ENCODE data around the gene ELOA.
"Not testable (repeated sequence)": the region's sequence is repeated elsewhere in the genome, so short reads cannot be mapped to it uniquely, and the experiment has no call there.

ELOA gene

GRCh38 chr1:23777979-23778814, 34.9 kb downstream of the ELOA start, which contains the start of gene PITHD1:
Gene PITHD1, plus strand, starts transcription at chr1:23778418. Its CDS starts 98 bp downstream, at chr1:23778516.
- H3K36me3 ChIP-seq (ENCODE audit: insufficient read depth, low read length) = peaks cover 16% of the 10 kb centered on the region
- H3K27me3 ChIP-seq (ENCODE audit: insufficient read depth, low read length) = no peaks in the 10 kb centered on the region
- no peak within 1 kb of the TSS for H2AFZ ChIP-seq (ENCODE audit: low read depth, low read length)
- H3K4me3 ChIP-seq (ENCODE audit: low read length) = peak within 1 kb of the TSS; percentile 71
- H3K4me1 ChIP-seq (ENCODE audit: insufficient read depth, low read length) = peaks cover 17% of the 10 kb centered on the region
- no peaks in the 10 kb centered on the region for H3K9me3 ChIP-seq (ENCODE audit: low read length)

- H3K4me1 ChIP-seq (ENCODE audit: insufficient read depth, low read length) = peaks cover 17% of the 10 kb centered on the region
- no peaks in the 10 kb centered on the region for H3K27me3 ChIP-seq (ENCODE audit: insufficient read depth, low read length)
- H2AFZ ChIP-seq (ENCODE audit: low read depth, low read length) = no peak overlapping the region
- peak overlapping the region; percentile 71 for H3K4me3 ChIP-seq (ENCODE audit: low read length)
- peaks cover 24% of the 10 kb centered on the region for H3K36me3 ChIP-seq (ENCODE audit: insufficient read depth, low read length)
- no peaks in the 10 kb centered on the region for H3K9me3 ChIP-seq (ENCODE audit: low read length)
Observed at GRCh38 chr1:23779826-23780371, 36.6 kb downstream of the ELOA start.

- not testable (repeated sequence) for H3K27me3 ChIP-seq (ENCODE audit: insufficient read depth, low read length); H3K4me1 ChIP-seq (ENCODE audit: insufficient read depth, low read length); H3K9me3 ChIP-seq (ENCODE audit: low read length); H2AFZ ChIP-seq (ENCODE audit: low read depth, low read length); H3K4me3 ChIP-seq (ENCODE audit: low read length)
- peaks cover 49% of the 10 kb centered on the region for H3K36me3 ChIP-seq (ENCODE audit: insufficient read depth, low read length)
Observed at GRCh38 chr1:23783141-23783540, 39.9 kb downstream of the ELOA start.

- H3K36me3 ChIP-seq (ENCODE audit: insufficient read depth, low read length) = peaks cover 55% of the 10 kb centered on the region
- H3K27me3 ChIP-seq (ENCODE audit: insufficient read depth, low read length) = no peaks in the 10 kb centered on the region
- no peak overlapping the region for H3K4me3 ChIP-seq (ENCODE audit: low read length)
- H3K9me3 ChIP-seq (ENCODE audit: low read length) = no peaks in the 10 kb centered on the region
- H3K4me1 ChIP-seq (ENCODE audit: insufficient read depth, low read length) = peaks cover under 1% of the 10 kb centered on the region
- H2AFZ ChIP-seq (ENCODE audit: low read depth, low read length) = no peak overlapping the region
Observed at GRCh38 chr1:23784846-23785245, 41.6 kb downstream of the ELOA start.

- peaks cover 40% of the 10 kb centered on the region for H3K36me3 ChIP-seq (ENCODE audit: insufficient read depth, low read length)
- peaks cover 17% of the 10 kb centered on the region for H3K4me1 ChIP-seq (ENCODE audit: insufficient read depth, low read length)
- H3K4me3 ChIP-seq (ENCODE audit: low read length) = no peak overlapping the region
- H3K27me3 ChIP-seq (ENCODE audit: insufficient read depth, low read length) = no peaks in the 10 kb centered on the region
- no peaks in the 10 kb centered on the region for H3K9me3 ChIP-seq (ENCODE audit: low read length)
- no peak overlapping the region for H2AFZ ChIP-seq (ENCODE audit: low read depth, low read length)
Observed at GRCh38 chr1:23787701-23788100, 44.4 kb downstream of the ELOA start.

GRCh38 chr1:23788695-23789094, 45.4 kb downstream of the ELOA start:
- no peaks in the 10 kb centered on the region for H3K9me3 ChIP-seq (ENCODE audit: low read length)
- H2AFZ ChIP-seq (ENCODE audit: low read depth, low read length) = no peak overlapping the region
- peaks cover 17% of the 10 kb centered on the region for H3K4me1 ChIP-seq (ENCODE audit: insufficient read depth, low read length)
- H3K4me3 ChIP-seq (ENCODE audit: low read length) = no peak overlapping the region
- no peaks in the 10 kb centered on the region for H3K27me3 ChIP-seq (ENCODE audit: insufficient read depth, low read length)
- H3K36me3 ChIP-seq (ENCODE audit: insufficient read depth, low read length) = peaks cover 42% of the 10 kb centered on the region

- Histone ChIP-seq H3K9me3 (ENCODE audit: low read length) (no peaks in the 10 kb centered on the region), H3K36me3 (ENCODE audit: insufficient read depth, low read length) (peaks cover 36% of the 10 kb centered on the region), H2AFZ (ENCODE audit: low read depth, low read length) (peak within 1 kb of the TSS; percentile 29), H3K4me3 (ENCODE audit: low read length) (peak within 1 kb of the TSS; percentile 99), H3K4me1 (ENCODE audit: insufficient read depth, low read length) (peaks cover 17% of the 10 kb centered on the region), H3K27me3 (ENCODE audit: insufficient read depth, low read length) (no peaks in the 10 kb centered on the region)
Observed at GRCh38 chr1:23790696-23791515, 47.6 kb downstream of the ELOA start, which contains the start of gene LYPLA2. Gene LYPLA2, plus strand, starts transcription at chr1:23791145. Its CDS starts 1,538 bp downstream, at chr1:23792683.

GRCh38 chr1:23791516-23792047, 48.3 kb downstream of the ELOA start:
- no peak overlapping the region for H2AFZ ChIP-seq (ENCODE audit: low read depth, low read length)
- peaks cover 36% of the 10 kb centered on the region for H3K36me3 ChIP-seq (ENCODE audit: insufficient read depth, low read length)
- H3K4me3 ChIP-seq (ENCODE audit: low read length) = peak overlapping the region; percentile 99
- H3K27me3 ChIP-seq (ENCODE audit: insufficient read depth, low read length) = no peaks in the 10 kb centered on the region
- peaks cover 17% of the 10 kb centered on the region for H3K4me1 ChIP-seq (ENCODE audit: insufficient read depth, low read length)
- H3K9me3 ChIP-seq (ENCODE audit: low read length) = no peaks in the 10 kb centered on the region

GRCh38 chr1:23792151-23792945, 49.1 kb downstream of the ELOA start:
- no peaks in the 10 kb centered on the region for H3K27me3 ChIP-seq (ENCODE audit: insufficient read depth, low read length)
- H3K4me3 ChIP-seq (ENCODE audit: low read length) = peak overlapping the region; percentile 99
- peaks cover 36% of the 10 kb centered on the region for H3K36me3 ChIP-seq (ENCODE audit: insufficient read depth, low read length)

GRCh38 chr1:23793018-23793781, 49.9 kb downstream of the ELOA start:
- Histone ChIP-seq H3K4me3 (ENCODE audit: low read length) (peak overlapping the region; percentile 99), H3K4me1 (ENCODE audit: insufficient read depth, low read length) (peaks cover 17% of the 10 kb centered on the region), H3K36me3 (ENCODE audit: insufficient read depth, low read length) (peaks cover 38% of the 10 kb centered on the region), H3K9me3 (ENCODE audit: low read length) (no peaks in the 10 kb centered on the region), H2AFZ (ENCODE audit: low read depth, low read length) (no peak overlapping the region), H3K27me3 (ENCODE audit: insufficient read depth, low read length) (no peaks in the 10 kb centered on the region)

More at GRCh38 chr1:23792151-23792945, 49.1 kb downstream of the ELOA start:
- no peaks in the 10 kb centered on the region for H3K9me3 ChIP-seq (ENCODE audit: low read length)
- peaks cover 17% of the 10 kb centered on the region for H3K4me1 ChIP-seq (ENCODE audit: insufficient read depth, low read length)
- no peak overlapping the region for H2AFZ ChIP-seq (ENCODE audit: low read depth, low read length)

GRCh38 chr1:23793861-23794731, 50.8 kb downstream of the ELOA start:
- Histone ChIP-seq H3K4me3 (ENCODE audit: low read length) (no peak overlapping the region), H2AFZ (ENCODE audit: low read depth, low read length) (no peak overlapping the region), H3K9me3 (ENCODE audit: low read length) (no peaks in the 10 kb centered on the region), H3K36me3 (ENCODE audit: insufficient read depth, low read length) (peaks cover 37% of the 10 kb centered on the region), H3K27me3 (ENCODE audit: insufficient read depth, low read length) (no peaks in the 10 kb centered on the region), H3K4me1 (ENCODE audit: insufficient read depth, low read length) (peaks cover 18% of the 10 kb centered on the region)
